ENCODE data around the gene HIVEP3. TPM values are rescaled to one million over a fixed set of nuclear protein-coding genes. Genes with fewer than 3 reads are reported as not detected.
A peak's percentile ranks its signal among the peaks of the same experiment; 100 is the strongest.

HIVEP3 gene
- total RNA-seq, 1 donor from 2014 or later = 8.9 TPM

DNA sequence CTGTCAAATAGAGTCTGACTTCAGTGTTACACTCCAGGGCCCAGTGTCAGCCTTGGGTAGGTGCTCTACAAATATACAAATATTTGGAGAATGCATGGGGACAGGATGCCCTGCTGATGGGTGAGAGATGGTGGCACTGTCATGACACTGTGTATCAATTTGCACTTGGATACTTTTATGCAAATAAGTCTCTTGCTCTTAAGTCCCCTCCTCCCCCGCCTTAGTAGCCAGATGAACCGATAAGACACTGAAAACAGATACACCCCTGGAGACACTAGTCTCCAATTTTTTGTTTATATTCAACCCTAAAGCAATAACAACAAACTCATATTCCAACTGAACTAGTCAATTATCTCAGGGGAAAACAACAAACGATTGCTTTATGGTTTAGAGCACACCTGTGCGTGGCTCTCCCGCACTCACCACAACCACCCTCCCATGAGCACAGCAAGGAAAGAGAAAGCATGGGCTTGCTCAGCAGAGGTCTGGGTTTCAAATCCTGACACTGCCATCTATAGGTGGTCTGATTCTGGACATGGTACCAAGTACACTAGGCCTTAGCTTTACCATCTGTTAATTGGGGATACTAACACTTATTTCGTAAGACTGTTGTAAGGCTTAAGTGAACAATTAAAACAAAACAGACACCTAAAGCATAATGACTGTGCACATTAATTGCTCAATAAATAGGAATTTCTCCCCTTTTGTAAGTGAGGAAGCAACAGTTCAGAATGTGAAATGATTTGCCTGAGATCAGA, 50.3 kb downstream of the HIVEP3 start:
- Histone ChIP-seq H3K4me2 (ENCODE audit: low read length) (no peak overlapping the region), H3K27ac (ENCODE audit: low read depth, low read length) (no peak overlapping the region), H3K9ac (ENCODE audit: low read length) (no peak overlapping the region), H2AFZ (ENCODE audit: low read depth, low read length) (no peak overlapping the region), H4K20me1 (ENCODE audit: insufficient read depth, low read length) (no peaks in the 10 kb centered on the region), H3K9me3 (ENCODE audit: insufficient read depth, low read depth, low read length) (no peaks in the 10 kb centered on the region), H3K4me3 (ENCODE audit: insufficient read depth, low read depth, low read length) (no peak overlapping the region), H3K4me1 (ENCODE audit: insufficient read depth, low read length) (peaks cover 33% of the 10 kb centered on the region), H3K36me3 (ENCODE audit: insufficient read depth, low read length) (no peaks in the 10 kb centered on the region), H3K79me2 (ENCODE audit: insufficient read depth, low read length) (peaks cover 39% of the 10 kb centered on the region), H3K27me3 (ENCODE audit: insufficient read depth, low read length) (no peaks in the 10 kb centered on the region)
- Mint-ChIP-seq H3K27ac (ENCODE audit: unreplicated experiment) (no peak overlapping the region), H3K4me3 (ENCODE audit: unreplicated experiment) (no peak overlapping the region), H3K4me1 (ENCODE audit: low read depth, unreplicated experiment) (peaks cover 33% of the 10 kb centered on the region), H3K9me3 (ENCODE audit: unreplicated experiment) (no peaks in the 10 kb centered on the region), H3K36me3 (ENCODE audit: low read depth, unreplicated experiment) (peaks cover 2% of the 10 kb centered on the region), H3K27me3 (ENCODE audit: low read depth, unreplicated experiment) (no peaks in the 10 kb centered on the region)
- TF ChIP-seq EZH2 (IDR thresholded peaks at IDR 0.05; ENCODE audit: insufficient read depth, low read length) = no peak
- TF ChIP-seq, protein P1, sequence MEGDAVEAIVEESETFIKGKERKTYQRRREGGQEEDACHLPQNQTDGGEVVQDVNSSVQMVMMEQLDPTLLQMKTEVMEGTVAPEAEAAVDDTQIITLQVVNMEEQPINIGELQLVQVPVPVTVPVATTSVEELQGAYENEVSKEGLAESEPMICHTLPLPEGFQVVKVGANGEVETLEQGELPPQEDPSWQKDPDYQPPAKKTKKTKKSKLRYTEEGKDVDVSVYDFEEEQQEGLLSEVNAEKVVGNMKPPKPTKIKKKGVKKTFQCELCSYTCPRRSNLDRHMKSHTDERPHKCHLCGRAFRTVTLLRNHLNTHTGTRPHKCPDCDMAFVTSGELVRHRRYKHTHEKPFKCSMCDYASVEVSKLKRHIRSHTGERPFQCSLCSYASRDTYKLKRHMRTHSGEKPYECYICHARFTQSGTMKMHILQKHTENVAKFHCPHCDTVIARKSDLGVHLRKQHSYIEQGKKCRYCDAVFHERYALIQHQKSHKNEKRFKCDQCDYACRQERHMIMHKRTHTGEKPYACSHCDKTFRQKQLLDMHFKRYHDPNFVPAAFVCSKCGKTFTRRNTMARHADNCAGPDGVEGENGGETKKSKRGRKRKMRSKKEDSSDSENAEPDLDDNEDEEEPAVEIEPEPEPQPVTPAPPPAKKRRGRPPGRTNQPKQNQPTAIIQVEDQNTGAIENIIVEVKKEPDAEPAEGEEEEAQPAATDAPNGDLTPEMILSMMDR (IDR thresholded peaks at IDR 0.05; ENCODE audit: insufficient read depth, low read depth, low read length) = peak; percentile 11
- FAIRE-seq (no peak), DNase-seq (ENCODE audit: low read depth) (no peak)

DNA sequence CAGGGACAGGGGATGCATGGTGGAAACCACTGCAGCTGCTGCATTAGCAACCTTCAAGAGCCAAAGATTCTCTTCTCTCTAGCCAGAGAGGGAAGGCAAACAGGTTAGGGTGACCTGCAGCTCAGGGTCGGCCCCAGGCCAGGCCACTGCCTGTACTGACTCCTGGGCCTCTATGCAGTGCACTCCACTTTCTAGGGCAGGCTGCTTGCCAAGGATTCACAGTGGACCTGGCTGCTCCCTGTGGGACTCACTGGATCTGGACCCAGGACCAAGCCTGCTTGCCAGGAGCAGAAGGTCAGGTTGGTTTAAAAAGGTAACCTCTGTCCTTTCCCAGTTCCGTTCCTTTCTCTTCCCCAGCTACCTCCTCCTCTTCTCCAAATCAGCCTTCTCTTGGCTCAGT, 52.4 kb downstream of the HIVEP3 start:
- Histone ChIP-seq H3K4me1 (ENCODE audit: insufficient read depth, low read length) (peaks cover 55% of the 10 kb centered on the region), H3K36me3 (ENCODE audit: insufficient read depth, low read length) (no peaks in the 10 kb centered on the region), H3K9ac (ENCODE audit: low read length) (no peak overlapping the region), H3K79me2 (ENCODE audit: insufficient read depth, low read length) (peaks cover 29% of the 10 kb centered on the region), H3K27ac (ENCODE audit: low read depth, low read length) (no peak overlapping the region), H3K4me2 (ENCODE audit: low read length) (no peak overlapping the region), H2AFZ (ENCODE audit: low read depth, low read length) (no peak overlapping the region), H4K20me1 (ENCODE audit: insufficient read depth, low read length) (no peaks in the 10 kb centered on the region), H3K9me3 (ENCODE audit: insufficient read depth, low read depth, low read length) (no peaks in the 10 kb centered on the region), H3K27me3 (ENCODE audit: insufficient read depth, low read length) (no peaks in the 10 kb centered on the region), H3K4me3 (ENCODE audit: insufficient read depth, low read depth, low read length) (no peak overlapping the region)
- H3K36me3 Mint-ChIP-seq (ENCODE audit: low read depth, unreplicated experiment) = peaks cover 2% of the 10 kb centered on the region
- H3K9me3 Mint-ChIP-seq (ENCODE audit: unreplicated experiment) = no peaks in the 10 kb centered on the region
- H3K4me1 Mint-ChIP-seq (ENCODE audit: low read depth, unreplicated experiment) = peaks cover 55% of the 10 kb centered on the region
- FAIRE-seq (no peak), DNase-seq (ENCODE audit: low read depth) (no peak)
- no peaks in the 10 kb centered on the region for H3K27me3 Mint-ChIP-seq (ENCODE audit: low read depth, unreplicated experiment)
- H3K4me3 Mint-ChIP-seq (ENCODE audit: unreplicated experiment) = no peak overlapping the region
- H3K27ac Mint-ChIP-seq (ENCODE audit: unreplicated experiment) = no peak overlapping the region
- TF ChIP-seq EZH2 (IDR thresholded peaks at IDR 0.05; ENCODE audit: insufficient read depth, low read length) = no peak
- TF ChIP-seq, protein P1 (IDR thresholded peaks at IDR 0.05; ENCODE audit: insufficient read depth, low read depth, low read length) = no peak

DNA sequence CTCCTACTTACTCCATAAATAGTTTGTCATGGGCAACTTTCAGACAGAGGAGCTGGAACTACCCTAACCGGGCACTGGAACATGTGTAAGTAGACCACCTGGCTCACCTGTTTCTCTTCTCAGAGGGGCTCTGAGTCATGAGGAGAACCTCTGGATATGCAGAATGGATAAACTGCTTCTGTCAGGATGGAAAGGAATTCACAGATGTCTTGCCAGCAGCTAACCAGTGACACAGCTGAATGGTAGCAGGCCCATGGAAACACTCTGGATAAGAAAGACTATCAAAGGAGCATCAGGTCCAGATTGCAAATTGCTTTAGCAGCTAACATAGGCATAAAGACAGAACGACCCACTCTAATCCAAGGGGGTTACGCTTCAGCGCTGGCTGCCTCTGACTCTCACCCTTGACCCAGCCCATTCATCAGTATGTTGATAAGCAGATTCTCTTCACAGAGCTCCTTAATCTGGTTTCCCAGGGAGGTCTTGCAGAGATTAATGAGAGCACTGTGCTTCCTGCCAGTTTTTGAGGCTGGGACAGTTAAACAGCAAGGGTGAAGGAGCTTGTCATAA, 54.2 kb downstream of the HIVEP3 start:
- Mint-ChIP-seq H3K36me3 (ENCODE audit: low read depth, unreplicated experiment) (peaks cover 2% of the 10 kb centered on the region), H3K4me3 (ENCODE audit: unreplicated experiment) (no peak overlapping the region), H3K4me1 (ENCODE audit: low read depth, unreplicated experiment) (peaks cover 59% of the 10 kb centered on the region), H3K27me3 (ENCODE audit: low read depth, unreplicated experiment) (no peaks in the 10 kb centered on the region), H3K27ac (ENCODE audit: unreplicated experiment) (peak overlapping the region; percentile 94), H3K9me3 (ENCODE audit: unreplicated experiment) (no peaks in the 10 kb centered on the region)
- no peaks in the 10 kb centered on the region for H3K27me3 ChIP-seq (ENCODE audit: insufficient read depth, low read length)
- H3K9ac ChIP-seq (ENCODE audit: low read length) = peak overlapping the region; percentile 83
- TF ChIP-seq, protein P1 (IDR thresholded peaks at IDR 0.05; ENCODE audit: insufficient read depth, low read depth, low read length) = no peak
- TF ChIP-seq EZH2 (IDR thresholded peaks at IDR 0.05; ENCODE audit: insufficient read depth, low read length) = no peak
- peak overlapping the region; percentile 96 for H3K27ac ChIP-seq (ENCODE audit: low read depth, low read length)
- H3K4me2 ChIP-seq (ENCODE audit: low read length) = no peak overlapping the region
- H3K9me3 ChIP-seq (ENCODE audit: insufficient read depth, low read depth, low read length) = no peaks in the 10 kb centered on the region
- DNase-seq (ENCODE audit: low read depth) (peak; percentile 66), FAIRE-seq (no peak)
- H3K36me3 ChIP-seq (ENCODE audit: insufficient read depth, low read length) = no peaks in the 10 kb centered on the region
- no peak overlapping the region for H2AFZ ChIP-seq (ENCODE audit: low read depth, low read length)
- H4K20me1 ChIP-seq (ENCODE audit: insufficient read depth, low read length) = no peaks in the 10 kb centered on the region
- H3K4me1 ChIP-seq (ENCODE audit: insufficient read depth, low read length) = peaks cover 52% of the 10 kb centered on the region
- H3K4me3 ChIP-seq (ENCODE audit: insufficient read depth, low read depth, low read length) = no peak overlapping the region
- H3K79me2 ChIP-seq (ENCODE audit: insufficient read depth, low read length) = peaks cover 28% of the 10 kb centered on the region

Data from astrocyte (in vitro differentiated cells and primary cell).